ENCODE data around the gene VAV3. TPM values are rescaled to one million over a fixed set of nuclear protein-coding genes. Genes with fewer than 3 reads are reported as not detected.

The VAV3 gene
- total RNA-seq, 1 experiment from 2014 or later = 10.0 TPM

DNA sequence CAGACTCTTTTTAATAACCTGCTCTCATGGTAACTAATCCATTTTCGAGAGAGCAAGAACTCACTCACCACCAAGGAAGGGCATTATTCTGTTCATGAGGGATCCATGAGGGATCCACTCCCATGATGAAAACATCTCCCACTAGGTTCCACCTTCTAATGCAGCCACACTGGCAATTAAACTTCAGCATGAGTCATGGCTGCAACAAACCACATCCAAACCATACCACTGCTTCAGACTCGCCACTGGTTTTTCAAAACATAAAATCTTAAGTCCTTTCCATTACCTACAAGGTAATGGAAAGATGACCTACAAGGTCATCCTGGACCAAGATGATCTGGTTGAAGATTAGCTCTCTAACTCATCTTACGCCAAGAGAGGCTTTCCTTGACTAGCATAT is 405.1 kb downstream of the VAV3 start:
- TF ChIP-seq ZNF317 (CRISPR knock-in tag; IDR thresholded peaks at IDR 0.05; ENCODE audit: borderline replicate concordance, low read depth) (no peak), FOXP1 (CRISPR knock-in tag; IDR thresholded peaks at IDR 0.05; ENCODE audit: borderline replicate concordance) (no peak), SMAD3 (CRISPR knock-in tag; IDR thresholded peaks at IDR 0.05; ENCODE audit: borderline replicate concordance) (no peak)
- TF ChIP-seq, protein P1, sequence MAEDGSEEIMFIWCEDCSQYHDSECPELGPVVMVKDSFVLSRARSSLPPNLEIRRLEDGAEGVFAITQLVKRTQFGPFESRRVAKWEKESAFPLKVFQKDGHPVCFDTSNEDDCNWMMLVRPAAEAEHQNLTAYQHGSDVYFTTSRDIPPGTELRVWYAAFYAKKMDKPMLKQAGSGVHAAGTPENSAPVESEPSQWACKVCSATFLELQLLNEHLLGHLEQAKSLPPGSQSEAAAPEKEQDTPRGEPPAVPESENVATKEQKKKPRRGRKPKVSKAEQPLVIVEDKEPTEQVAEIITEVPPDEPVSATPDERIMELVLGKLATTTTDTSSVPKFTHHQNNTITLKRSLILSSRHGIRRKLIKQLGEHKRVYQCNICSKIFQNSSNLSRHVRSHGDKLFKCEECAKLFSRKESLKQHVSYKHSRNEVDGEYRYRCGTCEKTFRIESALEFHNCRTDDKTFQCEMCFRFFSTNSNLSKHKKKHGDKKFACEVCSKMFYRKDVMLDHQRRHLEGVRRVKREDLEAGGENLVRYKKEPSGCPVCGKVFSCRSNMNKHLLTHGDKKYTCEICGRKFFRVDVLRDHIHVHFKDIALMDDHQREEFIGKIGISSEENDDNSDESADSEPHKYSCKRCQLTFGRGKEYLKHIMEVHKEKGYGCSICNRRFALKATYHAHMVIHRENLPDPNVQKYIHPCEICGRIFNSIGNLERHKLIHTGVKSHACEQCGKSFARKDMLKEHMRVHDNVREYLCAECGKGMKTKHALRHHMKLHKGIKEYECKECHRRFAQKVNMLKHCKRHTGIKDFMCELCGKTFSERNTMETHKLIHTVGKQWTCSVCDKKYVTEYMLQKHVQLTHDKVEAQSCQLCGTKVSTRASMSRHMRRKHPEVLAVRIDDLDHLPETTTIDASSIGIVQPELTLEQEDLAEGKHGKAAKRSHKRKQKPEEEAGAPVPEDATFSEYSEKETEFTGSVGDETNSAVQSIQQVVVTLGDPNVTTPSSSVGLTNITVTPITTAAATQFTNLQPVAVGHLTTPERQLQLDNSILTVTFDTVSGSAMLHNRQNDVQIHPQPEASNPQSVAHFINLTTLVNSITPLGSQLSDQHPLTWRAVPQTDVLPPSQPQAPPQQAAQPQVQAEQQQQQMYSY (CRISPR knock-in tag; IDR thresholded peaks at IDR 0.05) = no peak
- TF ChIP-seq, protein P2, sequence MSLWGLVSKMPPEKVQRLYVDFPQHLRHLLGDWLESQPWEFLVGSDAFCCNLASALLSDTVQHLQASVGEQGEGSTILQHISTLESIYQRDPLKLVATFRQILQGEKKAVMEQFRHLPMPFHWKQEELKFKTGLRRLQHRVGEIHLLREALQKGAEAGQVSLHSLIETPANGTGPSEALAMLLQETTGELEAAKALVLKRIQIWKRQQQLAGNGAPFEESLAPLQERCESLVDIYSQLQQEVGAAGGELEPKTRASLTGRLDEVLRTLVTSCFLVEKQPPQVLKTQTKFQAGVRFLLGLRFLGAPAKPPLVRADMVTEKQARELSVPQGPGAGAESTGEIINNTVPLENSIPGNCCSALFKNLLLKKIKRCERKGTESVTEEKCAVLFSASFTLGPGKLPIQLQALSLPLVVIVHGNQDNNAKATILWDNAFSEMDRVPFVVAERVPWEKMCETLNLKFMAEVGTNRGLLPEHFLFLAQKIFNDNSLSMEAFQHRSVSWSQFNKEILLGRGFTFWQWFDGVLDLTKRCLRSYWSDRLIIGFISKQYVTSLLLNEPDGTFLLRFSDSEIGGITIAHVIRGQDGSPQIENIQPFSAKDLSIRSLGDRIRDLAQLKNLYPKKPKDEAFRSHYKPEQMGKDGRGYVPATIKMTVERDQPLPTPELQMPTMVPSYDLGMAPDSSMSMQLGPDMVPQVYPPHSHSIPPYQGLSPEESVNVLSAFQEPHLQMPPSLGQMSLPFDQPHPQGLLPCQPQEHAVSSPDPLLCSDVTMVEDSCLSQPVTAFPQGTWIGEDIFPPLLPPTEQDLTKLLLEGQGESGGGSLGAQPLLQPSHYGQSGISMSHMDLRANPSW (CRISPR knock-in tag; conservative IDR thresholded peaks at IDR 0.05; ENCODE audit: low read depth) = no peak
- DNase-seq (ENCODE audit: low spot score) (no peak), ATAC-seq (no peak)
- no peaks in the 10 kb centered on the region for H3K9me3 Mint-ChIP-seq
- H3K36me3 Mint-ChIP-seq = no peaks in the 10 kb centered on the region
- no peak overlapping the region for H3K27ac Mint-ChIP-seq
- H3K4me3 Mint-ChIP-seq = no peak overlapping the region
- POLR2A ChIA-PET = no interaction called here
- no peaks in the 10 kb centered on the region for H3K4me1 Mint-ChIP-seq
- CTCF ChIA-PET = no interaction called here
- no peaks in the 10 kb centered on the region for H3K27me3 Mint-ChIP-seq (ENCODE audit: low read depth)

DNA sequence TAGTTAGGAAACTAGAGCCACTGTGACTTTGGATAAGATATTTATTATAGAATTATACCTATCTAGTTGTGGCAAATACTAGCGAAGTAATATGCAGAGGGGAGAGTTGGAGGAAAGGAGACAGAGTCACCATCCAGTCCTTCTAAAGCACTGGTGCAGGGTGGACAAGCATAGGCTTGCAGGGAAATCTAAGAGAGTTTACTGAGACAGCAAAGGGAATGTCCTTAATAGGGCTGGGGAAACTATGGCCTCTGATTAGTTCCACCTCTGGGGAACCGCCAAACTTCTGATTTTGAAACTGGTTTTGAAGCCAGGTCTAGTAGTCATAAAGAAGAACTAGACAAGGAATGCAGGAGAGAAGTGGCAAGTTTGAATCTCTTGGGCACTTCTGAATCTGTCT is 407.9 kb downstream of the VAV3 start:
- no peak for DNase-seq (ENCODE audit: low spot score)
- ChIA-PET CTCF (no interaction called here), POLR2A (no interaction called here)
- Mint-ChIP-seq H3K4me1 (no peaks in the 10 kb centered on the region), H3K27me3 (ENCODE audit: low read depth) (no peaks in the 10 kb centered on the region), H3K4me3 (no peak overlapping the region), H3K9me3 (0 out of 2 replicates have a peak, but pooled peaks cover 5% of the 10 kb centered on the region), H3K27ac (no peak overlapping the region), H3K36me3 (no peaks in the 10 kb centered on the region)
- TF ChIP-seq ZNF396 (CRISPR knock-in tag; IDR thresholded peaks at IDR 0.05; ENCODE audit: borderline replicate concordance) (no peak), OVOL2 (CRISPR knock-in tag; IDR thresholded peaks at IDR 0.05; ENCODE audit: borderline replicate concordance) (no peak), NFYB (CRISPR knock-in tag; conservative IDR thresholded peaks at IDR 0.05; ENCODE audit: low read depth) (no peak), ZNF232 (CRISPR knock-in tag; IDR thresholded peaks at IDR 0.05) (no peak), EMX1 (CRISPR knock-in tag; IDR thresholded peaks at IDR 0.05) (no peak)
- TF ChIP-seq, protein P3, sequence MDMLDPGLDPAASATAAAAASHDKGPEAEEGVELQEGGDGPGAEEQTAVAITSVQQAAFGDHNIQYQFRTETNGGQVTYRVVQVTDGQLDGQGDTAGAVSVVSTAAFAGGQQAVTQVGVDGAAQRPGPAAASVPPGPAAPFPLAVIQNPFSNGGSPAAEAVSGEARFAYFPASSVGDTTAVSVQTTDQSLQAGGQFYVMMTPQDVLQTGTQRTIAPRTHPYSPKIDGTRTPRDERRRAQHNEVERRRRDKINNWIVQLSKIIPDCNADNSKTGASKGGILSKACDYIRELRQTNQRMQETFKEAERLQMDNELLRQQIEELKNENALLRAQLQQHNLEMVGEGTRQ (CRISPR knock-in tag; IDR thresholded peaks at IDR 0.05) = no peak
- no peak for ATAC-seq

DNA sequence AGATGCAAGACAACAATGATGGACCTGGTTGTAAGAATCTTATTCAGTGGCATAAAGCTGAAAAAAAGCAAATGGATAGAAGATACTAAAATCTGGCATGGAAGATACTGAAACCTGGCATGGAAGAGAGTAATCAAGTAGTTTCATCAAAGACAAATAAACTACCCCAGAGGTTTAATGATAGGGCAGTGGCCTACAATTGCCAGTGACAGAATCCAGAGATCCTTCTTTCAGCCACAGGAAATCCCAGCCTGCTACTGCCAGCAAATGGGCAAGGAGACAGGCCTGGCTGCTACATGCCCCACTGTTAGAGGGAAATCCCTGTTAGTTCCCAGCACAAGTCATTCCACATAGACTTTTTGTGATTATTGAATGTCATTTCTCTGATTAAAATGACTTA is 409.4 kb downstream of the VAV3 start:
- Mint-ChIP-seq H3K4me3 (no peak overlapping the region), H3K36me3 (no peaks in the 10 kb centered on the region), H3K9me3 (0 out of 2 replicates have a peak, but pooled peaks cover 5% of the 10 kb centered on the region), H3K4me1 (no peaks in the 10 kb centered on the region), H3K27me3 (ENCODE audit: low read depth) (no peaks in the 10 kb centered on the region), H3K27ac (no peak overlapping the region)
- no peak for DNase-seq (ENCODE audit: low spot score)
- CTCF ChIA-PET = no interaction called here
- no peak for ATAC-seq
- POLR2A ChIA-PET = no interaction called here
- TF ChIP-seq ZNF423 (CRISPR knock-in tag; IDR thresholded peaks at IDR 0.05) (no peak), KAT7 (CRISPR knock-in tag; IDR thresholded peaks at IDR 0.05; ENCODE audit: borderline replicate concordance) (no peak), FOXK1 (CRISPR knock-in tag; IDR thresholded peaks at IDR 0.05) (no peak), ESRRA (CRISPR knock-in tag; IDR thresholded peaks at IDR 0.05; ENCODE audit: borderline replicate concordance) (no peak), NR1H2 (CRISPR knock-in tag; IDR thresholded peaks at IDR 0.05) (no peak), FOXJ3 (CRISPR knock-in tag; IDR thresholded peaks at IDR 0.05; ENCODE audit: borderline replicate concordance) (no peak), NFATC4 (CRISPR knock-in tag; IDR thresholded peaks at IDR 0.05) (no peak), ZBTB21 (CRISPR knock-in tag; IDR thresholded peaks at IDR 0.05; ENCODE audit: borderline replicate concordance) (no peak), ELF4 (CRISPR knock-in tag; IDR thresholded peaks at IDR 0.05; ENCODE audit: low read depth) (no peak)
- TF ChIP-seq, protein P4, sequence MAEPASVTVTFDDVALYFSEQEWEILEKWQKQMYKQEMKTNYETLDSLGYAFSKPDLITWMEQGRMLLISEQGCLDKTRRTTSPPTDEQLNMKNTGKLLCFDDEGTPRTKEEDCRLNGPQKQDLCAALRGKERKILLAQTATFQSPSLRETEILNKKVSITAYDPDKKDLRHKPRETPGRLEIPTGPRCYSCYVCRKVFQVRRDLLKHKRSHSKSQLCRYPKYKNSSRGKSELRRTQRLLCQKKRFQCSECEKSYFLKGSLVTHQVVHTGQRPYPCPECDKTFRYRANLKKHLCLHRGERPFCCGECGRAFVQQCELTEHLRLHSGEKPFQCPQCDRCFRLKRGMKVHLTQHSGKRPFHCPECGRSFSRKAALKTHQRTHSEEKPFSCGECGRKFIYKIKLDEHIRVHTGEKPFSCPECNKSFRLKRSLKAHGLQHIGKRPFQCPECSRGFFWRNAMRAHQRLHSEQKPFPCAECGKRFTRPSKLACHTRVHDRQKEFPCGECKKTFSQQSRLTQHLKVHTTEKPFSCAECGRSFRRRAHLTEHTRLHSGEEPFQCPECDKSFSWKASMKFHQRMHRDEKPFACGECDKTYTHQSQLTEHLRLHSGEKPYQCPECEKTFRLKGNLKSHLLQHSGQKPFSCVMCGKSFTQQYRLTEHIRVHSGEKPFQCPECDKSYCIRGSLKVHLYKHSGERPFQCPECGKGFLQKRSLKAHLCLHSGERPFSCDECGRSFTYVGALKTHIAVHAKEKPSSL (CRISPR knock-in tag; conservative IDR thresholded peaks at IDR 0.05) = no peak
- TF ChIP-seq, protein P5, sequence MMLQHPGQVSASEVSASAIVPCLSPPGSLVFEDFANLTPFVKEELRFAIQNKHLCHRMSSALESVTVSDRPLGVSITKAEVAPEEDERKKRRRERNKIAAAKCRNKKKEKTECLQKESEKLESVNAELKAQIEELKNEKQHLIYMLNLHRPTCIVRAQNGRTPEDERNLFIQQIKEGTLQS (CRISPR knock-in tag; conservative IDR thresholded peaks at IDR 0.05) = no peak
- TF ChIP-seq, protein P6, sequence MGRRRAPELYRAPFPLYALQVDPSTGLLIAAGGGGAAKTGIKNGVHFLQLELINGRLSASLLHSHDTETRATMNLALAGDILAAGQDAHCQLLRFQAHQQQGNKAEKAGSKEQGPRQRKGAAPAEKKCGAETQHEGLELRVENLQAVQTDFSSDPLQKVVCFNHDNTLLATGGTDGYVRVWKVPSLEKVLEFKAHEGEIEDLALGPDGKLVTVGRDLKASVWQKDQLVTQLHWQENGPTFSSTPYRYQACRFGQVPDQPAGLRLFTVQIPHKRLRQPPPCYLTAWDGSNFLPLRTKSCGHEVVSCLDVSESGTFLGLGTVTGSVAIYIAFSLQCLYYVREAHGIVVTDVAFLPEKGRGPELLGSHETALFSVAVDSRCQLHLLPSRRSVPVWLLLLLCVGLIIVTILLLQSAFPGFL (CRISPR knock-in tag; IDR thresholded peaks at IDR 0.05; ENCODE audit: borderline replicate concordance) = no peak

All from WTC11 (cell line).